Measurements from ENCODE around the gene TRAPPC5.

The TRAPPC5 gene

DNA sequence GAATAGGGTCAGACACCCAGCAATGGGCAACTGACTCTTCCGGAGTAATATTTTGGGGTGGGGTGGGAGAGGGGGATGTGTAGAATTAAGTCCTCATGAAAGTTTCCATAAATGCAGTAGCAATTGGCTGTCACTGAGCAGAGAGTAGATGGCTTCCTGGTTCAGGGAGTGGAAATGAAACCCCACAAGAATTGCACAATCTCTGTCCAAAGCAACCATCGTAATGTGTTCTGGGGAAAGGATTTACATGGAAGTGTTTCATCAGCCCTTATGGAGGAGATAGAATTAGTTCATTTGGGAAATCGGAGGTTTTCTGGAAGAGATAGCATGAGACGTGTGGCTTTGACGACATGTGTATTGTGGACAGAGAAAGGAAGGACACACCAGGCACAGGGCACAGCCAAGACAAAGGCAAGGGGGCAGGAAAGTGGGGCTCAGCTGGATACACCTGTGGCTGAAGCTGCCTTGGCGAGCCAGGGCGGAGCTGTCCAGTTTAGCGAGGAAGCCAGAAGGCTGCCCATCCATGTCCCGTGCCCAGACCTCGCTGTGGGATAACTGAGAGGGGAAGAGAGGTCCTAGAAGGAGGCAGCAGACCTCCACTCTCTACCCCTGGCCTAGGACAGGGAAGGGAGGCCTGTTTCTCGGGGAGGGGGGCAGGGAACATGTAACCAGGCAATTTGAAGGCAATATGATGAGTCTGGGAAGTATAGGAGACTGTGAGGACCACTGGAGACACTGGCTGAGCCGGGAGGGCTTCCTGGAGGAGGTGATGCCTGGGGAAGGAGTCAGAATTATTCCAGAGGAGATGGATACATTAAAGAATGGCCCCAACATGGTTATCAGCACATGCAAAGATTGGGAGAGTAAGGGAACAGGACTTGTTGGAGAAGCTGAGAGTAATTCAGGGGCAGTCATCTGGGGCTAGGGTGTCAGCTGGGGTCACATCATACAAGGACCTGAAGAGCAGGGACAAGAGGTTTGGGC is 53.9 kb downstream of the TRAPPC5 start:
- DNase-seq = no peak

DNA sequence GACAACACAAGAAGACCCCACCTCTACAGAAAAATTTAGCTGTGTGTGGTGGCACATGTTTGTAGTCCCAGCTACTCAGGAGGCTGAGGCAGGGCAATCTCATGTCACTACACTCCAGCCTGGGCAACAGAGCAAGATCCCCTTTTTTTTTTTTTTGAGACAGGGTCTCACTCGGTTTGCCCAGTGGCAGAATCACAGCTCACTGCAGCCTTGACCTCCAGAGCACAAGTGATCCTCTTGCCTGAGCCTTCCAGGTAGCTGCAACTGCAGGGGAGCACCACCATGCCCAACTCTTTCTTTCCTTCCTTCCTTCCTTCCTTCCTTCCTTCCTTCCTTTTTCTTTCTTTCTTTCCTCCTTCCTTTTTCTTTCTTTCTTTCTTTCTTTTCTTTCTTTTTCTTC is 55.5 kb downstream of the TRAPPC5 start:
- DNase-seq = no peak

DNA sequence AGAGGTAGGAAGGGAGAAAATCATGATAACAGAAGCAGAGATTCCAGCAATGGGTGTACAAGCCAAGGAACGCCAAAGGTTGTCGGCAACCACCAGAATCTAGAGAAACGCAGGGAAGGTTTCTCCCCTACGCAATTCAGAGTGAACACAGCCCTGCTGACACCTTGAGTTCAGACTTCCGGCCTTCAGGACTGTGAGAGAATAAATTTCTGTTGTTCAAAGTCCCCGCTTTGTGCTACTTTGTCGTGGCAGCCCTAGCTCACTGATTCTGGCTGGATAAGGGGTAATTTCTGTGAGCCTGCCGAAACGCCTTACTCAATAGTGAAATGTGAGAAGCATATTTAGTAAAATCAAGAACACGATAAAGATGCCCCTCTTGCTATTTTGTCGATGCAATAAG is 56.6 kb downstream of the TRAPPC5 start:
- DNase-seq = no peak

Measured in activated effector memory CD4-positive, alpha-beta T cell treated with anti-CD3 and anti-CD28 coated beads, Interleukin-2, amount 50 U/mL, for 16 hours (primary cell).